HepG2 (cell line): ENCODE measurements around the gene TACO1. TPM values are rescaled to one million over a fixed set of nuclear protein-coding genes. Genes with fewer than 3 reads are reported as not detected.

ENCODE experiments used
- AGO1 ChIP-seq: fragments of 200-400 bp; formaldehyde crosslinking; IDR thresholded peaks from 2 replicates; pipeline ENCODE4 v1.6.1; 2017; ENCODE audit warnings: mild to moderate bottlenecking, low read depth, low read length, moderate library complexity; ENCODE audit not compliant: poor library complexity, severe bottlenecking
- CBX5 ChIP-seq: sonication (generic); formaldehyde crosslinking; IDR thresholded peaks from 2 replicates; pipeline ENCODE4 v1.4.0; 2020; ENCODE audit warnings: missing genetic modification reagents, borderline replicate concordance
- HOXA5 ChIP-seq: sonication (generic); formaldehyde crosslinking; IDR thresholded peaks from 2 replicates; pipeline ENCODE4 v1.4.0; 2020; ENCODE audit warnings: missing genetic modification reagents
- MYPOP ChIP-seq: sonication (generic); formaldehyde crosslinking; IDR thresholded peaks from 2 replicates; pipeline ENCODE4 v1.8.1; 2023; ENCODE audit warnings: mild to moderate bottlenecking, moderate library complexity, missing genetic modification reagents
- NCOA2 ChIP-seq: sonication (generic); formaldehyde crosslinking; IDR thresholded peaks from 2 replicates; pipeline ENCODE4 v1.8.0; 2022; ENCODE audit warnings: inconsistent platforms
- NFATC3 ChIP-seq: sonication (generic); formaldehyde crosslinking; IDR thresholded peaks from 2 replicates; pipeline ENCODE4 v1.5.1; 2020; ENCODE audit warnings: mild to moderate bottlenecking, missing genetic modification reagents
- RFXAP ChIP-seq: sonication (generic); formaldehyde crosslinking; IDR thresholded peaks from 2 replicates; pipeline ENCODE4 v1.4.0; 2020; ENCODE audit warnings: missing genetic modification reagents, borderline replicate concordance
- SMAD3 ChIP-seq: sonication (generic); formaldehyde crosslinking; IDR thresholded peaks from 2 replicates; pipeline ENCODE4 v1.4.0; 2020; ENCODE audit warnings: missing genetic modification reagents
- ZNF138 ChIP-seq: sonication (generic); formaldehyde crosslinking; IDR thresholded peaks from 2 replicates; pipeline ENCODE4 v1.5.0; 2020; ENCODE audit warnings: mild to moderate bottlenecking, low read depth, missing genetic modification reagents
- ZNF367 ChIP-seq: sonication (generic); formaldehyde crosslinking; IDR thresholded peaks from 2 replicates; pipeline ENCODE4 v1.4.0; 2020; ENCODE audit warnings: missing genetic modification reagents, borderline replicate concordance
- ZNF782 ChIP-seq: sonication (generic); formaldehyde crosslinking; IDR thresholded peaks from 2 replicates; pipeline ENCODE4 v1.4.0; 2020; ENCODE audit warnings: missing genetic modification reagents, mild to moderate bottlenecking, borderline replicate concordance
- ZNF788 ChIP-seq: sonication (generic); formaldehyde crosslinking; IDR thresholded peaks from 2 replicates; pipeline ENCODE4 v1.5.0; 2020; ENCODE audit warnings: mild to moderate bottlenecking, missing genetic modification reagents, borderline replicate concordance
- polyA plus RNA-seq, 8 experiments: library from polyadenylated mRNA; depleted of rRNA in 3 of 8; stranded (reverse) in 7 of 8; unstranded in 1 of 8; fragments of >200 nt; fragmentation: Illumina TruSeq in 4 of 8; extraction: Trizol in 4 of 8; gene quantifications; 2 replicates each; pipeline versions ENCODE4 v1.2.1 to v1.2.3, GENCODE V29; 2011 to 2016; ENCODE audit warnings: low read depth in 4 of 8, missing spikeins in 1 of 8, mixed read lengths in 1 of 8; ENCODE audit not compliant: insufficient read depth in 1 of 8
- total RNA-seq, 5 experiments: library from RNA; depleted of rRNA; stranded (reverse); fragments of >200 nt; fragmentation: Illumina TruSeq; extraction: Trizol; gene quantifications; 2 replicates each; pipeline ENCODE4 v1.2.3, GENCODE V29; 2016; ENCODE audit warnings: low read depth in 1 of 5
- TF ChIP-seq, protein P1 (sequence below): IDR thresholded peaks from 2 replicates; pipeline ENCODE4 v1.6.1; 2018; ENCODE audit warnings: missing genetic modification reagents, mild to moderate bottlenecking, missing compliant biosample characterization
- TF ChIP-seq, protein P2 (sequence below): sonication (generic); formaldehyde crosslinking; IDR thresholded peaks from 2 replicates; pipeline ENCODE4 v1.8.0; 2022; ENCODE audit warnings: low read depth, missing genetic modification reagents
- TF ChIP-seq, protein P3 (sequence below): IDR thresholded peaks from 2 replicates; pipeline ENCODE4 v1.6.1; 2016; ENCODE audit warnings: low read depth, control low read depth
- TF ChIP-seq, protein P4 (sequence below): sonication (generic); formaldehyde crosslinking; IDR thresholded peaks from 2 replicates; pipeline ENCODE4 v1.9.0; 2021; ENCODE audit warnings: mild to moderate bottlenecking, missing genetic modification reagents

The TACO1 gene
- total and polyA plus RNA-seq, 2 of the 13 experiments (the other 11 are each of a cell fraction or from before 2014, with no cell fraction given), result 34.7 to 53.6 TPM

- TF ChIP-seq, protein P1, sequence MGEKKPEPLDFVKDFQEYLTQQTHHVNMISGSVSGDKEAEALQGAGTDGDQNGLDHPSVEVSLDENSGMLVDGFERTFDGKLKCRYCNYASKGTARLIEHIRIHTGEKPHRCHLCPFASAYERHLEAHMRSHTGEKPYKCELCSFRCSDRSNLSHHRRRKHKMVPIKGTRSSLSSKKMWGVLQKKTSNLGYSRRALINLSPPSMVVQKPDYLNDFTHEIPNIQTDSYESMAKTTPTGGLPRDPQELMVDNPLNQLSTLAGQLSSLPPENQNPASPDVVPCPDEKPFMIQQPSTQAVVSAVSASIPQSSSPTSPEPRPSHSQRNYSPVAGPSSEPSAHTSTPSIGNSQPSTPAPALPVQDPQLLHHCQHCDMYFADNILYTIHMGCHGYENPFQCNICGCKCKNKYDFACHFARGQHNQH (CRISPR knock-in tag), result no peak
- TF ChIP-seq, protein P2, sequence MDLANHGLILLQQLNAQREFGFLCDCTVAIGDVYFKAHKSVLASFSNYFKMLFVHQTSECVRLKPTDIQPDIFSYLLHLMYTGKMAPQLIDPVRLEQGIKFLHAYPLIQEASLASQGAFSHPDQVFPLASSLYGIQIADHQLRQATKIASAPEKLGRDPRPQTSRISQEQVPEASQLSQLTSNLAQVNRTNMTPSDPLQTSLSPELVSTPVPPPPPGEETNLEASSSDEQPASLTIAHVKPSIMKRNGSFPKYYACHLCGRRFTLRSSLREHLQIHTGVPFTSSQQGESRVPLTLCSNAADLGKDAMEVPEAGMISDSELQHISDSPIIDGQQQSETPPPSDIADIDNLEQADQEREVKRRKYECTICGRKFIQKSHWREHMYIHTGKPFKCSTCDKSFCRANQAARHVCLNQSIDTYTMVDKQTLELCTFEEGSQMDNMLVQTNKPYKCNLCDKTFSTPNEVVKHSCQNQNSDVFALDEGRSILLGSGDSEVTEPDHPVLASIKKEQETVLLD, result no peak
- peak; percentile 88 for TF ChIP-seq HOXA5 (CRISPR knock-in tag)
- TF ChIP-seq, protein P3, sequence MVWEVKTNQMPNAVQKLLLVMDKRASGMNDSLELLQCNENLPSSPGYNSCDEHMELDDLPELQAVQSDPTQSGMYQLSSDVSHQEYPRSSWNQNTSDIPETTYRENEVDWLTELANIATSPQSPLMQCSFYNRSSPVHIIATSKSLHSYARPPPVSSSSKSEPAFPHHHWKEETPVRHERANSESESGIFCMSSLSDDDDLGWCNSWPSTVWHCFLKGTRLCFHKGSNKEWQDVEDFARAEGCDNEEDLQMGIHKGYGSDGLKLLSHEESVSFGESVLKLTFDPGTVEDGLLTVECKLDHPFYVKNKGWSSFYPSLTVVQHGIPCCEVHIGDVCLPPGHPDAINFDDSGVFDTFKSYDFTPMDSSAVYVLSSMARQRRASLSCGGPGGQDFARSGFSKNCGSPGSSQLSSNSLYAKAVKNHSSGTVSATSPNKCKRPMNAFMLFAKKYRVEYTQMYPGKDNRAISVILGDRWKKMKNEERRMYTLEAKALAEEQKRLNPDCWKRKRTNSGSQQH (CRISPR knock-in tag), result peak; percentile 49
- TF ChIP-seq CBX5 (CRISPR knock-in tag), result no peak
- TF ChIP-seq ZNF367 (CRISPR knock-in tag), result no peak; the same call in 1 of the 2 replicates
- TF ChIP-seq NFATC3 (CRISPR knock-in tag), result peak; percentile 85; the same call in 1 of the 2 replicates
- peak; percentile 96 for TF ChIP-seq MYPOP
- no peak for TF ChIP-seq AGO1
- TF ChIP-seq NCOA2 (CRISPR knock-in tag), result peak; percentile 18; the same call in 1 of the 2 replicates
- peak; percentile 62; the same call in 1 of the 2 replicates for TF ChIP-seq ZNF788 (CRISPR knock-in tag)
- TF ChIP-seq ZNF782, result peak; percentile 97
- TF ChIP-seq RFXAP (CRISPR knock-in tag), result peak; percentile 25; the same call in 1 of the 2 replicates
- no peak; the same call in 1 of the 2 replicates for TF ChIP-seq ZNF138
- peak; percentile 18; the same call in 1 of the 2 replicates for TF ChIP-seq SMAD3 (CRISPR knock-in tag)
- TF ChIP-seq, protein P4, sequence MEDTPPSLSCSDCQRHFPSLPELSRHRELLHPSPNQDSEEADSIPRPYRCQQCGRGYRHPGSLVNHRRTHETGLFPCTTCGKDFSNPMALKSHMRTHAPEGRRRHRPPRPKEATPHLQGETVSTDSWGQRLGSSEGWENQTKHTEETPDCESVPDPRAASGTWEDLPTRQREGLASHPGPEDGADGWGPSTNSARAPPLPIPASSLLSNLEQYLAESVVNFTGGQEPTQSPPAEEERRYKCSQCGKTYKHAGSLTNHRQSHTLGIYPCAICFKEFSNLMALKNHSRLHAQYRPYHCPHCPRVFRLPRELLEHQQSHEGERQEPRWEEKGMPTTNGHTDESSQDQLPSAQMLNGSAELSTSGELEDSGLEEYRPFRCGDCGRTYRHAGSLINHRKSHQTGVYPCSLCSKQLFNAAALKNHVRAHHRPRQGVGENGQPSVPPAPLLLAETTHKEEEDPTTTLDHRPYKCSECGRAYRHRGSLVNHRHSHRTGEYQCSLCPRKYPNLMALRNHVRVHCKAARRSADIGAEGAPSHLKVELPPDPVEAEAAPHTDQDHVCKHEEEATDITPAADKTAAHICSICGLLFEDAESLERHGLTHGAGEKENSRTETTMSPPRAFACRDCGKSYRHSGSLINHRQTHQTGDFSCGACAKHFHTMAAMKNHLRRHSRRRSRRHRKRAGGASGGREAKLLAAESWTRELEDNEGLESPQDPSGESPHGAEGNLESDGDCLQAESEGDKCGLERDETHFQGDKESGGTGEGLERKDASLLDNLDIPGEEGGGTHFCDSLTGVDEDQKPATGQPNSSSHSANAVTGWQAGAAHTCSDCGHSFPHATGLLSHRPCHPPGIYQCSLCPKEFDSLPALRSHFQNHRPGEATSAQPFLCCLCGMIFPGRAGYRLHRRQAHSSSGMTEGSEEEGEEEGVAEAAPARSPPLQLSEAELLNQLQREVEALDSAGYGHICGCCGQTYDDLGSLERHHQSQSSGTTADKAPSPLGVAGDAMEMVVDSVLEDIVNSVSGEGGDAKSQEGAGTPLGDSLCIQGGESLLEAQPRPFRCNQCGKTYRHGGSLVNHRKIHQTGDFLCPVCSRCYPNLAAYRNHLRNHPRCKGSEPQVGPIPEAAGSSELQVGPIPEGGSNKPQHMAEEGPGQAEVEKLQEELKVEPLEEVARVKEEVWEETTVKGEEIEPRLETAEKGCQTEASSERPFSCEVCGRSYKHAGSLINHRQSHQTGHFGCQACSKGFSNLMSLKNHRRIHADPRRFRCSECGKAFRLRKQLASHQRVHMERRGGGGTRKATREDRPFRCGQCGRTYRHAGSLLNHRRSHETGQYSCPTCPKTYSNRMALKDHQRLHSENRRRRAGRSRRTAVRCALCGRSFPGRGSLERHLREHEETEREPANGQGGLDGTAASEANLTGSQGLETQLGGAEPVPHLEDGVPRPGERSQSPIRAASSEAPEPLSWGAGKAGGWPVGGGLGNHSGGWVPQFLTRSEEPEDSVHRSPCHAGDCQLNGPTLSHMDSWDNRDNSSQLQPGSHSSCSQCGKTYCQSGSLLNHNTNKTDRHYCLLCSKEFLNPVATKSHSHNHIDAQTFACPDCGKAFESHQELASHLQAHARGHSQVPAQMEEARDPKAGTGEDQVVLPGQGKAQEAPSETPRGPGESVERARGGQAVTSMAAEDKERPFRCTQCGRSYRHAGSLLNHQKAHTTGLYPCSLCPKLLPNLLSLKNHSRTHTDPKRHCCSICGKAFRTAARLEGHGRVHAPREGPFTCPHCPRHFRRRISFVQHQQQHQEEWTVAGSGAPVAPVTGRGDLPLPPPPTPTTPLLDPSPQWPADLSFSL (CRISPR knock-in tag), result no peak
Observed at GRCh38 chr17:63621684-63622573, 21.2 kb downstream of the TACO1 start, which contains the start of gene MAP3K3 (continued).
